Keratinocyte (primary cell): Measurements from ENCODE around the gene EXOC6B. TPM values are rescaled to one million over a fixed set of nuclear protein-coding genes. Genes with fewer than 3 reads are reported as not detected.

Experiments used
- DNase-seq: peaks from one replicate; pipeline ENCODE4 v3.0.0-alpha.2; 2011; ENCODE audit warnings: low read depth, missing footprints, low spot score
- FAIRE-seq: peaks from 2 replicates; lab custom pipeline; 2011; peaks lifted over from hg19 to GRCh38; lab: Jason Lieb, UNC
- H2AFZ ChIP-seq: 2 replicates; pipeline ENCODE4 v1.6.0; 2012; ENCODE audit warnings: low read length, control low read depth, inconsistent platforms; ENCODE audit not compliant: control insufficient read depth
- H3K27ac ChIP-seq: 2 replicates; pipeline ENCODE4 v1.5.1; 2011; ENCODE audit warnings: low read length; ENCODE audit not compliant: control insufficient read depth, insufficient read depth
- H3K27me3 ChIP-seq: 3 replicates; pipeline ENCODE4 v1.6.0; 2011; ENCODE audit warnings: low read length; ENCODE audit not compliant: control insufficient read depth, insufficient read depth; ENCODE audit errors: extremely low read depth
- H3K36me3 ChIP-seq, 2 experiments: 2 replicates in 1 of 2; 3 replicates in 1 of 2; pipeline ENCODE4 v1.5.1; 2011; ENCODE audit warnings: low read length in 2 of 2, mild to moderate bottlenecking in 1 of 2; ENCODE audit not compliant: control insufficient read depth in 2 of 2, insufficient read depth in 2 of 2; ENCODE audit errors: extremely low read depth in 1 of 2
- H3K4me1 ChIP-seq: 3 replicates; pipeline ENCODE4 v1.5.1; 2011; ENCODE audit warnings: low read length; ENCODE audit not compliant: control insufficient read depth, insufficient read depth; ENCODE audit errors: extremely low read depth
- H3K4me2 ChIP-seq: 3 replicates; pipeline ENCODE4 v1.6.0; 2011; ENCODE audit warnings: low read depth, low read length; ENCODE audit not compliant: control insufficient read depth, insufficient read depth; ENCODE audit errors: extremely low read depth
- H3K4me3 ChIP-seq, 3 experiments: fragments of 200-600 bp in 1 of 3; sonication (generic) in 1 of 3; 2 replicates in 2 of 3; 3 replicates in 1 of 3; pipeline ENCODE4 v1.5.1; 2011 to 2016; ENCODE audit warnings: low read length in 3 of 3, mild to moderate bottlenecking in 3 of 3, control low read depth in 2 of 3, inconsistent platforms in 1 of 3, low read depth in 1 of 3, mixed read lengths in 1 of 3, mixed run types in 1 of 3, moderate library complexity in 1 of 3; ENCODE audit not compliant: control insufficient read depth in 2 of 3, insufficient read depth in 2 of 3; ENCODE audit errors: extremely low read depth in 1 of 3
- H3K79me2 ChIP-seq: 2 replicates; pipeline ENCODE4 v1.6.0; 2012; ENCODE audit warnings: low read length; ENCODE audit not compliant: control insufficient read depth, insufficient read depth
- H3K9ac ChIP-seq: 3 replicates; pipeline ENCODE4 v1.6.0; 2011; ENCODE audit warnings: low read length; ENCODE audit not compliant: control insufficient read depth, insufficient read depth; ENCODE audit errors: extremely low read depth
- H3K9me1 ChIP-seq: 3 replicates; pipeline ENCODE4 v1.6.0; 2011; ENCODE audit warnings: low read length; ENCODE audit not compliant: control insufficient read depth, insufficient read depth; ENCODE audit errors: extremely low read depth
- H3K9me3 ChIP-seq: 2 replicates; pipeline ENCODE4 v1.5.1; 2012; ENCODE audit warnings: low read depth, low read length; ENCODE audit not compliant: control insufficient read depth
- H4K20me1 ChIP-seq: 3 replicates; pipeline ENCODE4 v1.6.0; 2011; ENCODE audit warnings: low read length; ENCODE audit not compliant: control insufficient read depth, insufficient read depth; ENCODE audit errors: extremely low read depth
- EZH2 ChIP-seq: IDR thresholded peaks from one replicate; pipeline ENCODE4 v1.6.1; 2012; ENCODE audit warnings: inconsistent platforms, mild to moderate bottlenecking, low read length, moderate library complexity
- dilution Hi-C: fragments of 300-500 bp; cut with MboI; formaldehyde crosslinking; loops from one replicate; pipeline ENCODE4 v1.7.0; 2020; ENCODE audit warnings: low sequenced_read_pairs; ENCODE audit not compliant: extremely low pct_ligation_motif_present
- polyA plus RNA-seq, 5 experiments: library from polyadenylated mRNA; depleted of rRNA in 3 of 5; stranded (reverse) in 3 of 5; stranded (forward) in 1 of 5; unstranded in 1 of 5; fragments of >200 nt; gene quantifications; 1 replicate in 1 of 5; 2 replicates in 3 of 5; 3 replicates in 1 of 5; pipeline versions ENCODE4 v1.2.1 to v1.2.3, GENCODE V29; 2011 to 2012; ENCODE audit warnings: missing spikeins in 2 of 5, low read depth in 1 of 5, low replicate concordance in 1 of 5
- TF ChIP-seq, protein P1 (sequence below), 3 experiments: IDR thresholded peaks in 1 of 3; conservative IDR thresholded peaks in 1 of 3; optimal IDR thresholded peaks in 1 of 3; 2 replicates in 2 of 3; 3 replicates in 1 of 3; pipeline versions ENCODE3 to v1.5.1; 2011; ENCODE audit warnings: low read length in 3 of 3, mild to moderate bottlenecking in 3 of 3, moderate library complexity in 2 of 3, control low read depth in 1 of 3, inconsistent platforms in 1 of 3; ENCODE audit not compliant: insufficient read depth in 2 of 3; ENCODE audit errors: extremely low read depth in 1 of 3

Gene EXOC6B
- polyA plus RNA-seq, 1 donor (not counting 4 experiments of a cell fraction or from before 2014, with no cell fraction given): 37.3 TPM

DNA sequence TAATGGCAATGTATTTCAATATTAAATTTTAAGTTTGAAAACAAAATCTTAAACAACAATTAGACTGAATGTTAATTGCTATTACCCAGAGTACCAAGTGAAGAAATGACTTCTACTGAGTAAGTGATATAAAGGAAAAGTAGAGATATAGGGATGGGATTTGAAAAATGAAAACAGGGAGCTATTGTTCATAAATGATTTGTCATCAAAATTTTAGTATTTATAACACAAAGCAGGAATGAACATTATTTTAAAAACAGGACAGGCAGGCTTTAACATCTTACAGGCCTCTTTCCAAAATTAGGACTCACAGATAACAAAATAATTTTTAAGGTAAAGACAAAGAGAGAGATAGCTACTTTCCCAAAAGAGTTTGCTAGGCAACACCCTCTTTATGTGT, 3.9 kb downstream of the EXOC6B start:
- H3K79me2 ChIP-seq: peaks cover 68% of the 10 kb centered on the region
- dilution Hi-C loops: no loop called here

DNA sequence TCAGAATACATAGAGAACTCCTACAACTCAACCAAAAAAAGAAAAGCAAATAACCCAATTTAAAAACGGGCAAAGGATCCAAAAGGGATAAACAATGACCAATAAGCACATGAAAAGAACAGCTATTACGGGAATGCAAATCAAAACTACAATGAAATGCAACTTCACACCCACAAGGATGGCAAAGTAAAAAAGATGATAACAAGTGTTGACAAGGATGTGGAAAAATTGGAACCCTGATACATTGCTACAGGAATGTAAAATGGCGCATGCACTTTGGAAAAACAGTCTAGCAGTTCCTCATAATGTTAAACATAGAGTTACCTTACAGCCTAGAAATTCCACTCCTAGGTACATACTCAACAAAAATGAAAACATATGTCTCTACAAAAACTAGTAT, 4.7 kb downstream of the EXOC6B start:
- TF ChIP-seq EZH2: no peak
- TF ChIP-seq, protein P1, sequence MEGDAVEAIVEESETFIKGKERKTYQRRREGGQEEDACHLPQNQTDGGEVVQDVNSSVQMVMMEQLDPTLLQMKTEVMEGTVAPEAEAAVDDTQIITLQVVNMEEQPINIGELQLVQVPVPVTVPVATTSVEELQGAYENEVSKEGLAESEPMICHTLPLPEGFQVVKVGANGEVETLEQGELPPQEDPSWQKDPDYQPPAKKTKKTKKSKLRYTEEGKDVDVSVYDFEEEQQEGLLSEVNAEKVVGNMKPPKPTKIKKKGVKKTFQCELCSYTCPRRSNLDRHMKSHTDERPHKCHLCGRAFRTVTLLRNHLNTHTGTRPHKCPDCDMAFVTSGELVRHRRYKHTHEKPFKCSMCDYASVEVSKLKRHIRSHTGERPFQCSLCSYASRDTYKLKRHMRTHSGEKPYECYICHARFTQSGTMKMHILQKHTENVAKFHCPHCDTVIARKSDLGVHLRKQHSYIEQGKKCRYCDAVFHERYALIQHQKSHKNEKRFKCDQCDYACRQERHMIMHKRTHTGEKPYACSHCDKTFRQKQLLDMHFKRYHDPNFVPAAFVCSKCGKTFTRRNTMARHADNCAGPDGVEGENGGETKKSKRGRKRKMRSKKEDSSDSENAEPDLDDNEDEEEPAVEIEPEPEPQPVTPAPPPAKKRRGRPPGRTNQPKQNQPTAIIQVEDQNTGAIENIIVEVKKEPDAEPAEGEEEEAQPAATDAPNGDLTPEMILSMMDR (optimal IDR thresholded peaks at IDR 0.05 in 1 of 3, IDR thresholded peaks at IDR 0.05 in 1 of 3, conservative IDR thresholded peaks at IDR 0.05 in 1 of 3; ENCODE audit: extremely low read depth in 1 of 3, insufficient read depth in 2 of 3, low read length in 3 of 3): no peak

More for the DNA sequence above, 3.9 kb downstream of the EXOC6B start:
- peak overlapping the region; percentile 98 for H3K4me2 ChIP-seq
- H3K9ac ChIP-seq: peak overlapping the region; percentile 53
- H3K4me1 ChIP-seq: peaks cover 45% of the 10 kb centered on the region
- H3K27me3 ChIP-seq: no peaks in the 10 kb centered on the region
- H3K9me3 ChIP-seq: no peaks in the 10 kb centered on the region
- DNase-seq (no peak), FAIRE-seq (no peak)
- no peak for TF ChIP-seq EZH2
- TF ChIP-seq, protein P1 (optimal IDR thresholded peaks at IDR 0.05 in 1 of 3, IDR thresholded peaks at IDR 0.05 in 1 of 3, conservative IDR thresholded peaks at IDR 0.05 in 1 of 3; ENCODE audit: extremely low read depth in 1 of 3, insufficient read depth in 2 of 3, low read length in 3 of 3): no peak
- no peak overlapping the region for H2AFZ ChIP-seq
- H3K36me3 ChIP-seq: peaks cover 0 to 8% of the 10 kb centered on the region in 2 experiments
- H3K27ac ChIP-seq: peak overlapping the region; percentile 97
- peaks cover 4% of the 10 kb centered on the region for H4K20me1 ChIP-seq
- H3K4me3 ChIP-seq: peak overlapping the region in 2 of 3 experiments; percentile 53 to 61
- no peaks in the 10 kb centered on the region for H3K9me1 ChIP-seq

More for the DNA sequence above, 4.7 kb downstream of the EXOC6B start:
- Histone ChIP-seq H3K27ac (no peak overlapping the region), H4K20me1 (peaks cover 4% of the 10 kb centered on the region), H3K9ac (no peak overlapping the region), H3K27me3 (no peaks in the 10 kb centered on the region), H3K79me2 (peaks cover 75% of the 10 kb centered on the region), H3K4me1 (peaks cover 40% of the 10 kb centered on the region), H3K9me1 (no peaks in the 10 kb centered on the region), H3K4me3 (no peak overlapping the region), H3K36me3 (peaks cover 0 to 8% of the 10 kb centered on the region in 2 experiments), H3K9me3 (no peaks in the 10 kb centered on the region), H2AFZ (no peak overlapping the region), H3K4me2 (no peak overlapping the region)
- dilution Hi-C loops: no loop called here
- FAIRE-seq (no peak), DNase-seq (no peak)
